Thymus (tissue), 11 donors: ENCODE results near the gene PBRM1. TPM values are rescaled to one million over a fixed set of nuclear protein-coding genes. Genes with fewer than 3 reads are reported as not detected.

ENCODE experiments used
- DNase-seq, 9 donors: peaks; one replicate each; pipeline ENCODE4 v3.0.0-alpha.2; 2013; ENCODE audit warnings: low spot score in 9 of 9, low read depth in 6 of 9, missing footprints in 1 of 9
- H3K27ac ChIP-seq, 2 donors: one replicate each; pipeline ENCODE4 v1.5.1; 2013; ENCODE audit warnings: control low read depth in 1 of 2, low read depth in 1 of 2, low read length in 1 of 2, mild to moderate bottlenecking in 1 of 2, moderate library complexity in 1 of 2
- H3K27me3 ChIP-seq, 2 donors: one replicate each; pipeline ENCODE4 v1.5.1; 2013; ENCODE audit warnings: low read length in 1 of 2; ENCODE audit not compliant: control insufficient read depth in 2 of 2, insufficient read depth in 1 of 2
- H3K36me3 ChIP-seq, 2 donors: one replicate each; pipeline ENCODE4 v1.5.1; 2013; ENCODE audit warnings: low read length in 1 of 2, mild to moderate bottlenecking in 1 of 2, moderate library complexity in 1 of 2; ENCODE audit not compliant: control insufficient read depth in 2 of 2, insufficient read depth in 2 of 2
- H3K4me1 ChIP-seq, 2 donors: one replicate each; pipeline ENCODE4 v1.5.1; 2013; ENCODE audit warnings: low read length in 2 of 2; ENCODE audit not compliant: control insufficient read depth in 2 of 2, insufficient read depth in 2 of 2
- H3K4me3 ChIP-seq, 2 donors: one replicate each; pipeline ENCODE4 v1.5.1; 2013; ENCODE audit warnings: low read length in 2 of 2, control low read depth in 1 of 2, mild to moderate bottlenecking in 1 of 2
- H3K9me3 ChIP-seq, 2 donors: one replicate each; pipeline ENCODE4 v1.5.1; 2013; ENCODE audit warnings: low read length in 1 of 2, mild to moderate bottlenecking in 1 of 2; ENCODE audit not compliant: control insufficient read depth in 2 of 2, insufficient read depth in 1 of 2
- WGBS: extraction: QIAGEN DNeasy Blood & Tissue Kit; methylation state at CpG from one replicate; pipeline ENCODE4 v1.1.7; 2013; 5-methylcytosine and 5-hydroxymethylcytosine counted together
- polyA plus RNA-seq: library from polyadenylated mRNA; stranded (reverse); fragments of 200-250 nt; gene quantifications from one replicate; pipeline ENCODE4 v1.2.3, GENCODE V29; 2013
- total RNA-seq: library from RNA; stranded (reverse); fragments of 120-200 nt; gene quantifications from one replicate; pipeline ENCODE4 v1.2.4, GENCODE V29; 2013
- donor health status: healthy.

Gene PBRM1
- total and polyA plus RNA-seq, 2 donors, result 15.7 to 48.1 TPM

DNA sequence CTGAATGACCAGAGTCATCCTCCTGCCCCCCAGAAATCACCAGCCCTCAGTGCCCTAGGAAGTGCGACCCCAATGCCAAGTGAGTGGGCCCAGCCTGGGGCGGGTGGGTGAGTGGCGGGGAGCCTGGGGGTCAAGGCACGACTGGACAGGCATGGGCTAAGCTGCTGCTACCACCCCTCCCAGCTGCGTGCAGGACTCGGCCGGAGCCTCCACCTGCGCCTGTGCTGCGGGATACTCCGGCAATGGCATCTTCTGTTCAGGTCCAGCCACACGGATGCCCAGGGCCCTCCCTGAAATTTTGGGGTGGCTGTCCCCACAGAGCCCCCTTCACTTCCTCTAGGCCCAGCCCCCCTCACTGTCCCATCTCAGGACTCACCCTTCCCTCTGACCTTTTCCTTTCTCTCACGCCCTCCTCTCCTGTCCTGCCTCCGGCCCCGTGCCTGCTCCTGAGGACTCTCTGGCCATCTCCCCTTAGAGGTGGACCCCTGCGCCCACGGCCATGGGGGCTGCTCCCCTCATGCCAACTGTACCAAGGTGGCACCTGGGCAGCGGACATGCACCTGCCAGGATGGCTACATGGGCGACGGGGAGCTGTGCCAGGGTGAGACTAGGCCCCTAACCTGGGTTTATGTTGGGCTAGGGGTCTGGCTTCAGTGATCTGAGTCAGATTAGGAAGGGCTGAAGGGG is 169.1 kb downstream of the PBRM1 start:
- no peak for DNase-seq
- no peak overlapping the region for H3K4me3 ChIP-seq
- no peaks in the 10 kb centered on the region for H3K9me3 ChIP-seq
- WGBS, result 98% methylated on average over 19 of the region's 19 CpGs
- H3K4me1 ChIP-seq, result no peaks in the 10 kb centered on the region
- H3K27me3 ChIP-seq, result no peaks in the 10 kb centered on the region
- no peak overlapping the region for H3K27ac ChIP-seq
- H3K36me3 ChIP-seq, result no peaks in the 10 kb centered on the region

DNA sequence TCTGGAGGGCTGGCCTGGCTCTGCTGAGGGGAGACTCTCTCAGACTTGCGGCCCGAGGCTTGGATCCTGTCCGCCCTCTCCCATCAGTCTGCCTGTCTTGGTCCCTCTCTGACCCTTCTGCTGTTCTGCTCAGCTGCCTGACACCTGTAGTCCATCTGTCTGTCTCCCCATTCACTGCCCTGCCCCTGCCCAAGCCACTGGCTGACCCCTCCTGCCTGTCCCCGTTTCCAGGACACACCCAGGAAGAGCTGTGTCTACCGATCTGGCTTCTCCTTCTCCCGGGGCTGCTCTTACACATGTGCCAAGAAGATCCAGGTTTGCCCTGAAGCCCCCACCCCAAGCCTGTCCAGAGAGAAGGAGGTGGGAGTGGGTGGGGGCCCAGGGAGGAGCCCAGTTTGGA is 170.5 kb downstream of the PBRM1 start:
- H3K36me3 ChIP-seq, result no peaks in the 10 kb centered on the region

DNA sequence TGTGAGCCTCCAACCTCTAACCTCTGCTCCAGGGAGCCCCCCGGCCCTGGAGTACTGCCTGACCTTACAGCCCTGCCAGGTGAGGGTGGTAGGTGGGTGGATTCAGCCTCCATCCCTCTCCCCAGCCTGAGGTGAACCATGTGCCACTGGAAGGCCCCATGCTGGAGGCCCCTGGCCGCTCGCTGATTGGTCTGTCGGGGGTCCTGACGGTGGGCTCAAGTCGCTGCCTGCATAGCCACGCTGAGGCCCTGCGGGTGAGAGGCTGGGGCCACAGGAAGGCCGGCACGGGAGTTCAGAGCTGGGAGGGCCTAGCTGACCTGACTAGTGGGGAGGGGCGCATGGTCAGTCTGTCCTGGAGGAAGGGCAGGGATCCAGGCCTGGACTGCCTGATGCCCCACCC is 171.1 kb downstream of the PBRM1 start:
- no peak overlapping the region for H3K4me3 ChIP-seq
- H3K4me1 ChIP-seq, result no peaks in the 10 kb centered on the region
- 94% methylated on average over 11 of the region's 11 CpGs for WGBS
- no peak for DNase-seq
- no peaks in the 10 kb centered on the region for H3K27me3 ChIP-seq
- no peaks in the 10 kb centered on the region for H3K9me3 ChIP-seq
- no peaks in the 10 kb centered on the region for H3K36me3 ChIP-seq
- no peak overlapping the region for H3K27ac ChIP-seq

More for the DNA sequence above, 170.5 kb downstream of the PBRM1 start:
- no peak for DNase-seq
- H3K4me3 ChIP-seq, result no peak overlapping the region
- H3K9me3 ChIP-seq, result no peaks in the 10 kb centered on the region
- H3K4me1 ChIP-seq, result no peaks in the 10 kb centered on the region
- H3K27me3 ChIP-seq, result no peaks in the 10 kb centered on the region
- WGBS, result 88% methylated on average over 6 of the region's 6 CpGs
- no peak overlapping the region for H3K27ac ChIP-seq

DNA sequence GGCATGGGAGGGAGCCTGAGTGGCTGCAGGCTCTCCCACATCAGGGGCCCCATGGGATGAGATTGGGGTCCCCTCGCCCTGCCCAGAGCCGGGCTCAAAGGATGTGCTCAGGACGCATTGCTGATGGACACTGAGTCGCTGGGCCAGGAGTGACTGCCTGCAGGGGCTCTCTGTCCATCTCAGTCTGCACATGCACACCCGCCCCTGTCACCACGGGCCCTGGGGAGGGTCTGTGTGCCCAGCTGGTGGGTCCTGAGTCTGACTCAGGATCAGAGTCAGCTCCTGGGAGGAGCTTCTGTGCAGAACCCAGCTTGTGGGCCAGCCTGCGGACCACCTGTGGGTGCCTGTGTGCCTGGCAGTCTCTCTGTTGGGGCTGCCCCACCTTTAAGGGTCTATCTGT is 172.4 kb downstream of the PBRM1 start:
- H3K36me3 ChIP-seq, result no peaks in the 10 kb centered on the region
- no peak overlapping the region for H3K4me3 ChIP-seq
- H3K27me3 ChIP-seq, result no peaks in the 10 kb centered on the region
- H3K27ac ChIP-seq, result no peak overlapping the region
- no peaks in the 10 kb centered on the region for H3K4me1 ChIP-seq
- 94% methylated on average over 7 of the region's 7 CpGs for WGBS
- DNase-seq, result no peak
- no peaks in the 10 kb centered on the region for H3K9me3 ChIP-seq

DNA sequence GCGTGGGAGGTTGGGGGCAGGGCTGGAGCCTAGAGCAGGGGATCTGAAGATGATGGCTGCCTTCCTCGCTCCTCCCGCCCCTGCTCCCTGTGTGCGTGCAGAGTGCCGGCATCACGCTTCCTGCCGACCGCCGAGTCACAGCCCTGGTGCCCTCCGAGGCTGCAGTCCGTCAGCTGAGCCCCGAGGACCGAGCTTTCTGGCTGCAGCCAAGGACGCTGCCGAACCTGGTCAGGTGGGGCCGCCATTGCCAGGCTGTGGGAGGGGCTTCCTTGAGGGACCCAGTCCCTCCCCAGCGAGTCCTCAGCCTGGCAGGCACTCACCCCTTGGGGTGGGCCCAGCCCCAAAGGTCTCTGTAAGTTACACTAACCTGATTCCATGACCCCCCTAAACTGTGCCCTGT is 173.0 kb downstream of the PBRM1 start:
- 92% methylated on average over 17 of the region's 17 CpGs for WGBS
- H3K27ac ChIP-seq, result no peak overlapping the region
- H3K27me3 ChIP-seq, result no peaks in the 10 kb centered on the region
- DNase-seq, result no peak
- no peaks in the 10 kb centered on the region for H3K4me1 ChIP-seq
- no peaks in the 10 kb centered on the region for H3K9me3 ChIP-seq
- no peak overlapping the region for H3K4me3 ChIP-seq
- H3K36me3 ChIP-seq, result no peaks in the 10 kb centered on the region

DNA sequence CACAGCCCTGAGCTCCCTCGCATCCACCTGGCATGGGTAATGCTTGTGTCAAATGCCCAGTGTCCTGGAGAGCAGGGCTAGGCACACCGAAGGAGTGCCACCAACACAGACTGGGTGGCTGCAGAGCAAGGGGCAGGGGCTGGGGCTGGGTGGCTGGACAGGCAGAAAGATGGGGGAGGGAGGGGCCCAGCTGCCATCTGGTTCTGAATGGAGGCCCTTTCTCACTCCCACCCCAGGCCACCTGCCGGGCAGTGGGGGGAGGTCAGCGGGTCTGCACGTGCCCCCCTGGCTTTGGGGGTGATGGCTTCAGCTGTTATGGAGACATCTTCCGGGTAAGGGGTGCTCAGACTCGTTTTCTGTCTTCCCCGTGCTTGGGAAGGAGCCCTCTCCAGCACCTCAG is 173.6 kb downstream of the PBRM1 start:
- no peak for DNase-seq
- Histone ChIP-seq H3K27ac (no peak overlapping the region), H3K4me3 (no peak overlapping the region), H3K9me3 (no peaks in the 10 kb centered on the region), H3K4me1 (no peaks in the 10 kb centered on the region), H3K27me3 (no peaks in the 10 kb centered on the region), H3K36me3 (no peaks in the 10 kb centered on the region)
- 82% methylated on average over 8 of the region's 8 CpGs for WGBS

DNA sequence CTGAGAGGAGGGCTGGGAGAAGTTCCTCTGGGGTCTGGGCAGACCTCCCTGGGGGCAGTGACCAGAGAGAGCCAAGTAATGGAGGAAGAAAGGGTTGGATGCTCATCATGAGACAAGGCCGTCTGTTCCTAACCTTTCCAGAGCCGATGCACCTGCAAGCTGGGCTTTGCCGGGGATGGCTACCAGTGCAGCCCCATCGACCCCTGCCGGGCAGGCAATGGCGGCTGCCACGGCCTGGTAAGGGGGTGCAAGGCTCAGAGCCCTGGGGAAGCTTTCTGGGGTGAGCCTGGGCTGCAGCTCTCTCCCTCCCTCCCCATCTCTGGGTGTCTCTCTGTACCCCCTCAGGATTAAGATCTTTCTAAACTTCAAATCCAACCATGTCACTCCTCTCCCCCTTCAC is 174.2 kb downstream of the PBRM1 start:
- Histone ChIP-seq H3K4me3 (no peak overlapping the region), H3K27me3 (no peaks in the 10 kb centered on the region), H3K9me3 (no peaks in the 10 kb centered on the region), H3K4me1 (no peaks in the 10 kb centered on the region), H3K36me3 (no peaks in the 10 kb centered on the region), H3K27ac (no peak overlapping the region)
- 95% methylated on average over 7 of the region's 7 CpGs for WGBS
- no peak for DNase-seq

DNA sequence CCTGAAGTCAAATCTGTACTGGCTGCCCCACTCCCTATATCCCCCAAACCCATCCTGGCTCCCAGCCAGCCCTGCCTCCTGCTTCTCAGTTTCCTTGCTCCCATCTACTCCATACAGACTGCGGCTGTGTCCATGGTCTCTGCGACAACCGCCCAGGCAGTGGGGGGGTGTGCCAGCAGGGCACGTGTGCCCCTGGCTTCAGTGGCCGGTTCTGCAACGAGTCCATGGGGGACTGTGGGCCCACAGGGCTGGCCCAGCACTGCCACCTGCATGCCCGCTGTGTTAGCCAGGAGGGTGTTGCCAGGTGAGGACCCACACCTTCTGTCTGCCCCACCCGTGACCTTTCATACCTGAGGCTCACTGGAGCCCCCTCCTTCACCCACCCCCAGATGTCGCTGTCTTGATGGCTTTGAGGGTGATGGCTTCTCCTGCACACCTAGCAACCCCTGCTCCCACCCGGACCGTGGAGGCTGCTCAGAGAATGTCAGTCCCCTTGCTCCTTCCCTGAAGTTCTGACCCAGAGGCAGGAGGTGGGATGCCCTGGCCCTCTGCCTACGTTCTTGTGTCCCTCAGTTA is 175.9 kb downstream of the PBRM1 start:
- no peaks in the 10 kb centered on the region for H3K9me3 ChIP-seq
- no peak overlapping the region for H3K4me3 ChIP-seq
- no peaks in the 10 kb centered on the region for H3K36me3 ChIP-seq
- 94% methylated on average over 12 of the region's 12 CpGs for WGBS
- no peaks in the 10 kb centered on the region for H3K4me1 ChIP-seq
- H3K27me3 ChIP-seq, result no peaks in the 10 kb centered on the region
- no peak for DNase-seq
- no peak overlapping the region for H3K27ac ChIP-seq

DNA sequence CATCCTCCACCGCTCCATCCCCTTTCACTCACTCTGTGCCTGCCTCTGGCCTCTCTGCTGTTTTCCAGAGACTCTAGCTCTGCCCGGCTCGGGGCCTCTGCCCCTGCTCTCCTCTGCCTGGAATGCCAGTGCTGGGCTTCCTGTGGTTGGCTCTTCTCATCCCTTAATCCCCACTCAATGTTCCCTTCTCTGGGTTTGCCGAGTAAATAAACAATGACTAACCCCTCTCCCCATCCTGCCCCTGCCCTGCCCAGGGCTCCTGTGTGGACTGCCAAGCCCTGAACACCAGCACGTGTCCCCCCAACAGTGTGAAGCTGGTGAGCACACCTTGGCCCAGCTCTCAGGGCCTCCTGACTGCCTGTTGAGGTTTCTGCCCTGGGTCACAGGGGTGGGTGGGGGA is 178.4 kb downstream of the PBRM1 start:
- 97% methylated on average over 5 of the region's 5 CpGs for WGBS
- DNase-seq, result no peak
- H3K36me3 ChIP-seq, result no peaks in the 10 kb centered on the region

More for the DNA sequence above, 178.4 kb downstream of the PBRM1 start:
- no peaks in the 10 kb centered on the region for H3K4me1 ChIP-seq
- no peak overlapping the region for H3K4me3 ChIP-seq
- H3K27ac ChIP-seq, result no peak overlapping the region
- no peaks in the 10 kb centered on the region for H3K9me3 ChIP-seq
- H3K27me3 ChIP-seq, result no peaks in the 10 kb centered on the region
